PC-9 (cell line): Measurements from ENCODE around the gene PJA2. TPM values are rescaled to one million over a fixed set of nuclear protein-coding genes. Genes with fewer than 3 reads are reported as not detected.

Source experiments
- BruUV-seq: library from RNA; stranded (reverse); fragments of 400-500 nt; replicated peaks from 2 replicates; lab custom pipeline; 2021; lab: Mats Ljungman, UMichigan
- CTCF ChIA-PET: fragments of 300-600 bp; sonication (Branson Sonifier 250); formaldehyde crosslinking; loops from one replicate; lab custom pipeline; 2022; ENCODE audit warnings: antibody characterized with exemption; lab: Charles Lee
- POLR2A ChIA-PET: fragments of 300-600 bp; sonication (Branson Sonifier 250); formaldehyde crosslinking; loops from one replicate; lab custom pipeline; 2022; ENCODE audit warnings: antibody characterized with exemption; ENCODE audit not compliant: unreplicated experiment; lab: Charles Lee
- DNase-seq, 2 experiments: peaks; one replicate each; pipeline versions ENCODE4 v3.0.0 to v3.0.0-alpha.2; 2015 to 2022; ENCODE audit warnings: mixed read lengths in 1 of 2
- H2AFZ ChIP-seq: fragments of 200-600 bp; sonication (generic); 2 replicates; pipeline ENCODE4 v1.8.1; 2017; ENCODE audit warnings: antibody characterized with exemption
- H3F3A ChIP-seq: fragments of 200-600 bp; sonication (generic); 2 replicates; pipeline ENCODE4 v1.8.1; 2017; ENCODE audit warnings: antibody characterized with exemption, mild to moderate bottlenecking, low read depth; ENCODE audit not compliant: insufficient read depth
- H3K27ac ChIP-seq: fragments of 200-600 bp; sonication (generic); 2 replicates; pipeline ENCODE4 v1.6.1; 2016; ENCODE audit warnings: mixed run types
- H3K27me3 ChIP-seq: fragments of 200-600 bp; sonication (generic); 2 replicates; pipeline ENCODE4 v1.6.1; 2016; ENCODE audit warnings: low read depth, mixed run types; ENCODE audit not compliant: insufficient read depth
- H3K36me3 ChIP-seq: fragments of 200-600 bp; sonication (generic); 2 replicates; pipeline ENCODE4 v1.6.1; 2016; ENCODE audit warnings: low read depth, mixed run types
- H3K4me1 ChIP-seq: fragments of 200-600 bp; sonication (generic); replicated peaks from 2 replicates; pipeline ENCODE4 v1.6.1; 2016; ENCODE audit warnings: mixed run types; ENCODE audit not compliant: insufficient read depth
- H3K4me2 ChIP-seq: fragments of 200-600 bp; sonication (generic); 2 replicates; pipeline ENCODE4 v1.6.1; 2017; ENCODE audit warnings: mixed run types
- H3K4me3 ChIP-seq: fragments of 200-600 bp; sonication (generic); 2 replicates; pipeline ENCODE4 v1.6.1; 2016; ENCODE audit warnings: mixed run types
- H3K79me2 ChIP-seq: fragments of 200-600 bp; sonication (generic); 2 replicates; pipeline ENCODE4 v1.6.1; 2017; ENCODE audit warnings: low read depth, mixed run types
- H3K9me2 ChIP-seq: fragments of 200-600 bp; sonication (generic); 2 replicates; pipeline ENCODE4 v1.8.1; 2017; ENCODE audit warnings: mild to moderate bottlenecking; ENCODE audit not compliant: insufficient read depth
- H3K9me3 ChIP-seq: fragments of 200-600 bp; sonication (generic); 2 replicates; pipeline ENCODE4 v1.8.1; 2016; ENCODE audit warnings: low read depth; ENCODE audit not compliant: insufficient read depth
- H4K20me1 ChIP-seq: fragments of 200-600 bp; sonication (generic); 2 replicates; pipeline ENCODE4 v1.8.1; 2017; ENCODE audit not compliant: insufficient read depth
- CTCF ChIP-seq: fragments of 200-600 bp; sonication (generic); conservative IDR thresholded peaks from 2 replicates; pipeline ENCODE4 v1.6.1; 2017; ENCODE audit warnings: mixed run types, antibody characterized with exemption, mild to moderate bottlenecking, moderate library complexity
- EZH2 ChIP-seq: fragments of 200-600 bp; sonication (generic); IDR thresholded peaks from 2 replicates; pipeline ENCODE4 v1.8.0; 2017; ENCODE audit warnings: antibody characterized with exemption, low read depth
- intact Hi-C: fragments of 100-400 bp; cut with micrococcal nuclease; formaldehyde crosslinking; loops from one replicate; pipeline ENCODE4 v1.10.0; 2022; ENCODE audit not compliant: unreplicated experiment
- total RNA-seq: library from RNA; stranded (reverse); gene quantifications from 2 replicates; pipeline ENCODE4 v1.2.3, GENCODE V29; 2021

Gene PJA2
- total RNA-seq, 1 experiment from 2014 or later = 29.9 TPM

GRCh38 chr5:109340351-109340750 lies 69.4 kb downstream of the PJA2 start:
- no peaks in the 10 kb centered on the region for H3K4me1 ChIP-seq
- TF ChIP-seq EZH2 = no peak
- no peak for TF ChIP-seq CTCF
- no peaks in the 10 kb centered on the region for H4K20me1 ChIP-seq
- H3K9me2 ChIP-seq = no peaks in the 10 kb centered on the region
- H3K36me3 ChIP-seq = no peaks in the 10 kb centered on the region
- no peak overlapping the region for H3K27ac ChIP-seq
- intact Hi-C loops = no loop called here
- no peaks in the 10 kb centered on the region for H3K27me3 ChIP-seq
- no peak for DNase-seq
- ChIA-PET CTCF (no interaction called here), POLR2A (no interaction called here)
- H3K9me3 ChIP-seq = no peaks in the 10 kb centered on the region
- H3K4me3 ChIP-seq = no peak overlapping the region
- H3K79me2 ChIP-seq = no peaks in the 10 kb centered on the region
- no peak overlapping the region for H3K4me2 ChIP-seq
- BruUV-seq = no TSS peak
- no peak overlapping the region for H2AFZ ChIP-seq
- no peaks in the 10 kb centered on the region for H3F3A ChIP-seq

- Histone ChIP-seq H3K79me2 (no peaks in the 10 kb centered on the region), H3K27ac (no peak overlapping the region), H3K36me3 (no peaks in the 10 kb centered on the region), H3K4me2 (no peak overlapping the region), H3F3A (no peaks in the 10 kb centered on the region), H4K20me1 (no peaks in the 10 kb centered on the region), H3K9me2 (no peaks in the 10 kb centered on the region), H3K27me3 (no peaks in the 10 kb centered on the region), H3K4me1 (no peaks in the 10 kb centered on the region), H3K4me3 (no peak overlapping the region), H3K9me3 (no peaks in the 10 kb centered on the region), H2AFZ (no peak overlapping the region)
- TF ChIP-seq CTCF (no peak), EZH2 (no peak)
- ChIA-PET CTCF (no interaction called here), POLR2A (no interaction called here)
- BruUV-seq = no TSS peak
- intact Hi-C loops = no loop called here
- no peak for DNase-seq
Observed at GRCh38 chr5:109335114-109335513, 74.7 kb downstream of the PJA2 start.

DNA sequence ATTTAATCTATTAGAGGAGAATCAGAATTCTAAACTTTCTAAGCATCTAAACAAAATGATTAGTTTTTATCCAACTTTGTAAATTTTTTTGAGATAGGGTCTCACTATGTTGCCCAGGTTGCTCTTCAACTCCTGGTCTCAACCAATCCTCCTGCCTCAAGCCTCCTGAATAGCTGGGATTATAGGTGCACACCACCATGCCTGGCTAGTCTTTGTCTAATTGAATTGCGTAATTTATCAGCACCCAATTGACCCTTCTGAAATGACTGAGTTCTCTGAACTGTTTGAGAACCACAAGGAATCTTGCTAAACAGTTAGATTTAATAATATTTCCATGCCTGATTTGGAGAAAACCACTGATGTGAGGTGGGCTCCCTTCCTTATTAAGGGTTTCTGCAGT lies 75.7 kb downstream of the PJA2 start:
- TF ChIP-seq CTCF (no peak), EZH2 (no peak)
- Histone ChIP-seq H4K20me1 (no peaks in the 10 kb centered on the region), H3K9me2 (no peaks in the 10 kb centered on the region), H3K27me3 (no peaks in the 10 kb centered on the region), H3K36me3 (no peaks in the 10 kb centered on the region), H3K4me3 (no peak overlapping the region), H3F3A (no peaks in the 10 kb centered on the region), H3K4me2 (no peak overlapping the region), H3K4me1 (no peaks in the 10 kb centered on the region), H2AFZ (no peak overlapping the region), H3K27ac (no peak overlapping the region), H3K79me2 (no peaks in the 10 kb centered on the region), H3K9me3 (no peaks in the 10 kb centered on the region)
- POLR2A ChIA-PET = no interaction called here
- intact Hi-C loops = no loop called here
- DNase-seq = no peak
- no TSS peak for BruUV-seq
- CTCF ChIA-PET = no interaction called here
